ENCODE measurements around the gene UPF2. TPM values are rescaled to one million over a fixed set of nuclear protein-coding genes. Genes with fewer than 3 reads are reported as not detected.

UPF2 gene
- polyA plus RNA-seq, 1 donor (not counting 4 experiments of a cell fraction or from before 2014, with no cell fraction given), result 20.3 TPM

- Histone ChIP-seq H3K4me1 (ENCODE audit: control insufficient read depth, extremely low read depth, insufficient read depth, low read length) (no peaks in the 10 kb centered on the region), H3K9me1 (ENCODE audit: control insufficient read depth, extremely low read depth, insufficient read depth, low read length) (no peaks in the 10 kb centered on the region), H3K4me3 (ENCODE audit: control insufficient read depth in 2 of 3, extremely low read depth in 1 of 3, insufficient read depth in 2 of 3, low read depth in 1 of 3, low read length in 3 of 3) (no peak overlapping the region), H4K20me1 (ENCODE audit: control insufficient read depth, extremely low read depth, insufficient read depth, low read length) (no peaks in the 10 kb centered on the region), H3K4me2 (ENCODE audit: control insufficient read depth, extremely low read depth, insufficient read depth, low read depth, low read length) (no peak overlapping the region), H3K27me3 (ENCODE audit: control insufficient read depth, extremely low read depth, insufficient read depth, low read length) (no peaks in the 10 kb centered on the region), H3K9me3 (ENCODE audit: control insufficient read depth, low read depth, low read length) (no peaks in the 10 kb centered on the region), H3K27ac (ENCODE audit: control insufficient read depth, insufficient read depth, low read length) (no peak overlapping the region), H3K9ac (ENCODE audit: control insufficient read depth, extremely low read depth, insufficient read depth, low read length) (no peak overlapping the region), H3K36me3 (ENCODE audit: control insufficient read depth in 2 of 2, extremely low read depth in 1 of 2, insufficient read depth in 2 of 2, low read length in 2 of 2) (peaks cover 15% of the 10 kb centered on the region in 2 experiments), H3K79me2 (ENCODE audit: control insufficient read depth, insufficient read depth, low read length) (no peaks in the 10 kb centered on the region), H2AFZ (ENCODE audit: control insufficient read depth, low read length) (no peak overlapping the region)
- DNase-seq (ENCODE audit: low read depth, low spot score) (no peak), FAIRE-seq (no peak)
- dilution Hi-C loops (cut with MboI; ENCODE audit: extremely low pct_ligation_motif_present, low sequenced_read_pairs), result no loop called here
- no peak for TF ChIP-seq EZH2 (IDR thresholded peaks at IDR 0.05; ENCODE audit: low read length)
- TF ChIP-seq, protein P1, sequence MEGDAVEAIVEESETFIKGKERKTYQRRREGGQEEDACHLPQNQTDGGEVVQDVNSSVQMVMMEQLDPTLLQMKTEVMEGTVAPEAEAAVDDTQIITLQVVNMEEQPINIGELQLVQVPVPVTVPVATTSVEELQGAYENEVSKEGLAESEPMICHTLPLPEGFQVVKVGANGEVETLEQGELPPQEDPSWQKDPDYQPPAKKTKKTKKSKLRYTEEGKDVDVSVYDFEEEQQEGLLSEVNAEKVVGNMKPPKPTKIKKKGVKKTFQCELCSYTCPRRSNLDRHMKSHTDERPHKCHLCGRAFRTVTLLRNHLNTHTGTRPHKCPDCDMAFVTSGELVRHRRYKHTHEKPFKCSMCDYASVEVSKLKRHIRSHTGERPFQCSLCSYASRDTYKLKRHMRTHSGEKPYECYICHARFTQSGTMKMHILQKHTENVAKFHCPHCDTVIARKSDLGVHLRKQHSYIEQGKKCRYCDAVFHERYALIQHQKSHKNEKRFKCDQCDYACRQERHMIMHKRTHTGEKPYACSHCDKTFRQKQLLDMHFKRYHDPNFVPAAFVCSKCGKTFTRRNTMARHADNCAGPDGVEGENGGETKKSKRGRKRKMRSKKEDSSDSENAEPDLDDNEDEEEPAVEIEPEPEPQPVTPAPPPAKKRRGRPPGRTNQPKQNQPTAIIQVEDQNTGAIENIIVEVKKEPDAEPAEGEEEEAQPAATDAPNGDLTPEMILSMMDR (optimal IDR thresholded peaks at IDR 0.05 in 1 of 3, IDR thresholded peaks at IDR 0.05 in 1 of 3, conservative IDR thresholded peaks at IDR 0.05 in 1 of 3; ENCODE audit: extremely low read depth in 1 of 3, insufficient read depth in 2 of 3, low read length in 3 of 3), result no peak
These were observed 83.7 kb downstream of the UPF2 start for GRCh38 chr10:11958956-11959355.

GRCh38 chr10:11951695-11952094 is 90.9 kb downstream of the UPF2 start:
- Histone ChIP-seq H4K20me1 (ENCODE audit: control insufficient read depth, extremely low read depth, insufficient read depth, low read length) (no peaks in the 10 kb centered on the region), H3K9me1 (ENCODE audit: control insufficient read depth, extremely low read depth, insufficient read depth, low read length) (no peaks in the 10 kb centered on the region), H3K36me3 (ENCODE audit: control insufficient read depth in 2 of 2, extremely low read depth in 1 of 2, insufficient read depth in 2 of 2, low read length in 2 of 2) (peaks cover 2 to 12% of the 10 kb centered on the region in 2 experiments), H3K4me1 (ENCODE audit: control insufficient read depth, extremely low read depth, insufficient read depth, low read length) (no peaks in the 10 kb centered on the region), H2AFZ (ENCODE audit: control insufficient read depth, low read length) (no peak overlapping the region), H3K79me2 (ENCODE audit: control insufficient read depth, insufficient read depth, low read length) (no peaks in the 10 kb centered on the region), H3K9ac (ENCODE audit: control insufficient read depth, extremely low read depth, insufficient read depth, low read length) (no peak overlapping the region), H3K27me3 (ENCODE audit: control insufficient read depth, extremely low read depth, insufficient read depth, low read length) (no peaks in the 10 kb centered on the region), H3K4me3 (ENCODE audit: control insufficient read depth in 2 of 3, extremely low read depth in 1 of 3, insufficient read depth in 2 of 3, low read depth in 1 of 3, low read length in 3 of 3) (no peak overlapping the region), H3K4me2 (ENCODE audit: control insufficient read depth, extremely low read depth, insufficient read depth, low read depth, low read length) (no peak overlapping the region), H3K9me3 (ENCODE audit: control insufficient read depth, low read depth, low read length) (no peaks in the 10 kb centered on the region), H3K27ac (ENCODE audit: control insufficient read depth, insufficient read depth, low read length) (no peak overlapping the region)
- TF ChIP-seq, protein P1 (optimal IDR thresholded peaks at IDR 0.05 in 1 of 3, IDR thresholded peaks at IDR 0.05 in 1 of 3, conservative IDR thresholded peaks at IDR 0.05 in 1 of 3; ENCODE audit: extremely low read depth in 1 of 3, insufficient read depth in 2 of 3, low read length in 3 of 3), result no peak
- TF ChIP-seq EZH2 (IDR thresholded peaks at IDR 0.05; ENCODE audit: low read length), result no peak
- DNase-seq (ENCODE audit: low read depth, low spot score) (no peak), FAIRE-seq (no peak)
- dilution Hi-C loops (cut with MboI; ENCODE audit: extremely low pct_ligation_motif_present, low sequenced_read_pairs), result no loop called here
